Type B pancreatic cell (in vitro differentiated cells): Measurements from ENCODE around the gene PARD3. TPM values are rescaled to one million over a fixed set of nuclear protein-coding genes. Genes with fewer than 3 reads are reported as not detected.
A peak's percentile ranks its signal among the peaks of the same experiment; 100 is the strongest.

Experiments
- DNase-seq: peaks from one replicate; pipeline ENCODE4 v3.0.0; 2021; ENCODE audit warnings: mixed read lengths; ENCODE audit not compliant: unreplicated experiment; ENCODE audit errors: extremely low spot score
- H3K27ac Mint-ChIP-seq: 2 replicates; pipeline ENCODE4 v1.8.0; 2021; ENCODE audit warnings: mild to moderate bottlenecking, mixed read lengths
- H3K27me3 Mint-ChIP-seq: 2 replicates; pipeline ENCODE4 v1.8.0; 2021; ENCODE audit warnings: mixed read lengths
- H3K36me3 Mint-ChIP-seq: 2 replicates; pipeline ENCODE4 v1.8.0; 2021; ENCODE audit warnings: mixed read lengths
- H3K4me1 Mint-ChIP-seq: one replicate; pipeline ENCODE4 v1.8.0; 2021; ENCODE audit warnings: mixed read lengths; ENCODE audit not compliant: unreplicated experiment
- H3K4me3 Mint-ChIP-seq: 2 replicates; pipeline ENCODE4 v1.8.0; 2021; ENCODE audit warnings: mild to moderate bottlenecking, mixed read lengths
- H3K9me3 Mint-ChIP-seq: 2 replicates; pipeline ENCODE4 v1.8.0; 2021; ENCODE audit warnings: mixed read lengths
- total RNA-seq: library from RNA; stranded (reverse); gene quantifications from 2 replicates; pipeline ENCODE4 v1.2.1, GENCODE V29; 2021; ENCODE audit warnings: low replicate concordance
- TF ChIP-seq, protein P1 (sequence below): fragments of 200-600 bp; sonication (generic); conservative IDR thresholded peaks from 2 replicates; pipeline ENCODE4 v1.5.0; 2021; ENCODE audit warnings: antibody characterized with exemption, mild to moderate bottlenecking

The PARD3 gene
- total RNA-seq, 1 donor from 2014 or later = 52.3 TPM

DNA sequence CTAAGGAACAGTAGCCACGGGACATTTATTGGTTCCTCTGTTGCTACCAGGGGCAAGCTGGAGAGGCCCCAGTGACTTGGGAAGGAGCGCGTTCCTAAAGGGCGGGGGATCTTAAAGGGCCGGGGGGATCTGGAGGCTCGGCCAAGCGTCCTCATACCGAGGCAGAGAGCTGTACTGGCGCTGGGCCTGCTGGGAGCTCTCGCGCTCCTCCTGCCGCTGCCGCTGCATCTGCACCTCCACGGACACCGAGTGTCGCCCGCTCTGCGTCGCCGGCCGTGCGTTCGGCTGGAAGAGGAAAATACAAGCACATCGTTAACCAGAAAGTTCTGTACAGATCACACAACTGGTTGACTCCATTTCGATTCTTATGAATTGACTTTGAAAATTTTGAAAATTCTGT is 695.6 kb downstream of the PARD3 start:
- H3K9me3 Mint-ChIP-seq = peaks cover 2% of the 10 kb centered on the region
- H3K4me1 Mint-ChIP-seq = peaks cover 44% of the 10 kb centered on the region
- H3K4me3 Mint-ChIP-seq = no peak overlapping the region
- TF ChIP-seq, protein P1, sequence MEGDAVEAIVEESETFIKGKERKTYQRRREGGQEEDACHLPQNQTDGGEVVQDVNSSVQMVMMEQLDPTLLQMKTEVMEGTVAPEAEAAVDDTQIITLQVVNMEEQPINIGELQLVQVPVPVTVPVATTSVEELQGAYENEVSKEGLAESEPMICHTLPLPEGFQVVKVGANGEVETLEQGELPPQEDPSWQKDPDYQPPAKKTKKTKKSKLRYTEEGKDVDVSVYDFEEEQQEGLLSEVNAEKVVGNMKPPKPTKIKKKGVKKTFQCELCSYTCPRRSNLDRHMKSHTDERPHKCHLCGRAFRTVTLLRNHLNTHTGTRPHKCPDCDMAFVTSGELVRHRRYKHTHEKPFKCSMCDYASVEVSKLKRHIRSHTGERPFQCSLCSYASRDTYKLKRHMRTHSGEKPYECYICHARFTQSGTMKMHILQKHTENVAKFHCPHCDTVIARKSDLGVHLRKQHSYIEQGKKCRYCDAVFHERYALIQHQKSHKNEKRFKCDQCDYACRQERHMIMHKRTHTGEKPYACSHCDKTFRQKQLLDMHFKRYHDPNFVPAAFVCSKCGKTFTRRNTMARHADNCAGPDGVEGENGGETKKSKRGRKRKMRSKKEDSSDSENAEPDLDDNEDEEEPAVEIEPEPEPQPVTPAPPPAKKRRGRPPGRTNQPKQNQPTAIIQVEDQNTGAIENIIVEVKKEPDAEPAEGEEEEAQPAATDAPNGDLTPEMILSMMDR = no peak
- peaks cover 13% of the 10 kb centered on the region for H3K36me3 Mint-ChIP-seq
- H3K27ac Mint-ChIP-seq = no peak overlapping the region
- H3K27me3 Mint-ChIP-seq = no peaks in the 10 kb centered on the region
- DNase-seq = no peak

DNA sequence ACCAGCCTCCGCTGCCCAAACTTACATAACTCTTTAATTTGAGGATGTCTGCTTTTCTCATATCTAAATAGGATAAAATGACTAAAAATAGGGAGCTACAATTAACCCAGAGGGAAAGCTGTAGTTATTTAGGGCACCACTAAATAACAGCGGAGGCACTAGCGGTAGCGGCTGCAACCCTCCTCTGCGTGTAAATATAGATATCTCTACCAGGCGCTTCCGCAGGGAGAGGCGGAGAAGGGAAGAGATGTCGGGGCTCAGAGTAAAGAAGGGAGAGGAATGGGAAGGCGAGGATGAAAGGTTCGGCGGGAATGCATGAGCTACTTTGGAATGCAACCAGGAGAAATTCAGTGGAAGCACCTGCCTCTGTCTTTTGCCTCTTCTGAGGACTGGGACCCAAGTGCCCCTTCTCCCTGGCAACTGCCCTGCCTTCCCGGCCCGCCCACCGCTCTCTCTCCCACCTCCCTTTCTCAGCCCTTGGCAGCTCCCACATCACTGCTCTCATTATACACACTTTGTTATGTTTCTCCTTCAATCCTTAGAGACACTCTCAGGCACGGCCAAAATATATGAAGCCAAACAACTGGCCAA is 698.3 kb downstream of the PARD3 start:
- H3K27ac Mint-ChIP-seq = no peak overlapping the region
- H3K4me1 Mint-ChIP-seq = peaks cover 36% of the 10 kb centered on the region
- DNase-seq = no peak
- no peak overlapping the region for H3K4me3 Mint-ChIP-seq
- TF ChIP-seq, protein P1 = no peak
- peaks cover 17% of the 10 kb centered on the region for H3K36me3 Mint-ChIP-seq
- peaks cover 3% of the 10 kb centered on the region for H3K9me3 Mint-ChIP-seq
- no peaks in the 10 kb centered on the region for H3K27me3 Mint-ChIP-seq

DNA sequence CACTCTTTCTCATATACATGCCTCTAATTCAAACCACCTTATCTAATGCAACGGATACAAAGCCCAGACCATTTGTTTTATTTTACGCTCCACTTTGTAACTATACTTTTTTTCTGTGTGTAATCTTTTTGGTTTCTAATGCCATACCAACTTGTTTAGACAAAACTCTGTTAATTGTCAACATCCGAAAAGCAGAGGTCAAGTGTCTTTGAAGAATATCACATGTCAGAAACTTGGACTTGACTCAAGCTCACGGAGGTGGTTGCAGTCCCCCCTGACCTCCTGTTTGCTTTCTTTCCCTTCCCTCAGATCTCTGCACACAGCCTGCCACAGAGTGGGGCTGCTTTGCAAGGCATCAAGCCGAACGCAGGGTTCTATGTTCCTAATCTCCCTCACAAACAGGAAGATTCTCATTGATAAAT is 698.9 kb downstream of the PARD3 start:
- peaks cover 31% of the 10 kb centered on the region for H3K4me1 Mint-ChIP-seq
- no peak overlapping the region for H3K27ac Mint-ChIP-seq
- peak overlapping the region; percentile 12 for H3K4me3 Mint-ChIP-seq
- TF ChIP-seq, protein P1 = no peak
- DNase-seq = no peak
- H3K9me3 Mint-ChIP-seq = peaks cover 3% of the 10 kb centered on the region
- peaks cover 17% of the 10 kb centered on the region for H3K36me3 Mint-ChIP-seq
- no peaks in the 10 kb centered on the region for H3K27me3 Mint-ChIP-seq

DNA sequence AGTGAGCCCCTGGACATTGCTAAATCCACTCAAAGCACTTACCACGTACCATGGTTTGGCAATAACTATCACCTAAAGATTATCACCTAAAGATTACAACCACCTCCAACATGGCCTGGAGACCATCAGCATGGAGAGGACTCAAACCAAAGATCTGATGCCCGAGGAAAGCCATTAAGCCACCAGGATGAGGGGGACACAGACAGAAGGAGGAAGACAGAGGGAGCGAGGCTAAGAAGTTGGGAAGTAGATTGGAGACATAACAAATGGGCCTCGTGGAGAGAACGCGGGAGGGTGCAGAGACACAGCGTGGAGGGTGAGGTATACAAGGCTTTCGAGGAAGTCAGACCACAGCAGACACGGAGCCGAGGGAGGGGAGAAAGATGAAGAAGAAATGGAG is 700.2 kb downstream of the PARD3 start:
- TF ChIP-seq, protein P1 = no peak
- H3K4me1 Mint-ChIP-seq = peaks cover 37% of the 10 kb centered on the region
- no peak overlapping the region for H3K27ac Mint-ChIP-seq
- no peak overlapping the region for H3K4me3 Mint-ChIP-seq
- H3K27me3 Mint-ChIP-seq = no peaks in the 10 kb centered on the region
- no peak for DNase-seq
- peaks cover 26% of the 10 kb centered on the region for H3K36me3 Mint-ChIP-seq
- peaks cover 11% of the 10 kb centered on the region for H3K9me3 Mint-ChIP-seq

DNA sequence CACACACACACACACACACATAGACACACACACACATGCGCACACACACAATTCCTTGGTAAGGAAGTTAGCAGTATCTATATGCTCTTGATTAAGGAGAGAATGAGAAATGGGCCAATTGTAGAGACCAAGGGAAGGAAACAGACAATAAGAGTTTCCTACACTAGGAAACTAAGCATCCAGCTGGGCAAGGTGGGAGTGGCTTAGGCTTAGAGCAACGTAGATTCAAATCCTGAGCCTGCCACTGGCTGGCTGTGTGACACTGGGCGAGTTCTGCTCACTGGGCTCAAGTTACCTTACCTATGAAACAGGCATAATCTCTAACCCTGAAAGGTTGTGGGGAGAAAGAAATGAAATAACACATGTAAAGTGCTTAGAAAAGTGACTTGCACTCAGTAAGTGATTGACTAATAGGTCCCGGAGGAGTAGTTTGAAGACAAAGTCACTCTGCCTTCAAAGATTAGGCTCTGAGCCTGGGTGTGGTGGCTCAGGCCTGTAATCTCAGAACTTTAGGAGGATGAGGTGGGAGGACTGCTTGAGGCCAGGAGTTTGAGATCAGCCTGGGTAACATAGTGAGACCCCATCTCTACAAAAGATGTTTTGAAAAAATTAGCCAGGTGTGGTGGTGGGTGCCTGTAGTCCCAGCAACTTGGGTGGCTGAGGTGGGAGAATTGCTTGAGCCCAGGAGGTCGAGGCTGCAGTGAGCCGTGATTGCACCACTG is 701.4 kb downstream of the PARD3 start:
- Mint-ChIP-seq H3K9me3 (peaks cover 12% of the 10 kb centered on the region), H3K4me1 (peaks cover 37% of the 10 kb centered on the region), H3K4me3 (no peak overlapping the region), H3K27me3 (no peaks in the 10 kb centered on the region), H3K36me3 (peaks cover 25% of the 10 kb centered on the region), H3K27ac (no peak overlapping the region)
- no peak for DNase-seq
- TF ChIP-seq, protein P1 = no peak
